HG03025 (cell line): Measurements from ENCODE around the gene PI4KB.
"Not testable (repeated sequence)": the region's sequence is repeated elsewhere in the genome, so short reads cannot be mapped to it uniquely, and the experiment has no call there.

Experiments
- ATAC-seq: cut with Tn5 transposase; IDR thresholded peaks from one replicate; pipeline ENCODE4 v1.9.1; 2021; ENCODE audit warnings: mild to moderate bottlenecking, moderate library complexity; ENCODE audit not compliant: unreplicated experiment, low FRiP score

PI4KB gene

GRCh38 chr1:151327223-151327902 is at the start of gene PI4KB:
Gene PI4KB (minus strand): TSS chr1:151327416. CDS start chr1:151316481, 10,935 bp downstream.
- ATAC-seq, result peak; percentile 69

GRCh38 chr1:151373196-151373595 is 46.0 kb upstream of the PI4KB start:
- ATAC-seq, result no peak

GRCh38 chr1:151372058-151372934 is 45.1 kb upstream of the PI4KB start, which contains the start of gene SELENBP1:
Gene SELENBP1 (minus strand): TSS chr1:151372705. CDS start chr1:151372641, 64 bp downstream.
- ATAC-seq, result no peak

GRCh38 chr1:151371370-151372057 is 44.3 kb upstream of the PI4KB start:
- no peak for ATAC-seq

GRCh38 chr1:151370211-151370911 is 43.1 kb upstream of the PI4KB start:
- no peak for ATAC-seq

GRCh38 chr1:151369621-151370048 is 42.4 kb upstream of the PI4KB start:
- no peak for ATAC-seq

- ATAC-seq, result no peak
Observed at GRCh38 chr1:151369302-151369610, 42.0 kb upstream of the PI4KB start.

- ATAC-seq, result no peak
Observed at GRCh38 chr1:151368393-151369301, 41.4 kb upstream of the PI4KB start.

- ATAC-seq, result no peak
Observed at GRCh38 chr1:151367658-151368392, 40.6 kb upstream of the PI4KB start.

GRCh38 chr1:151364996-151365395 is 37.8 kb upstream of the PI4KB start:
- no peak for ATAC-seq

- no peak for ATAC-seq
Observed at GRCh38 chr1:151362308-151363155, 35.3 kb upstream of the PI4KB start.

GRCh38 chr1:151361883-151362282 is 34.7 kb upstream of the PI4KB start:
- ATAC-seq, result no peak

- ATAC-seq, result no peak
Observed at GRCh38 chr1:151356696-151357095, 29.5 kb upstream of the PI4KB start.

- ATAC-seq, result no peak
Observed at GRCh38 chr1:151352021-151352718, 25.0 kb upstream of the PI4KB start.

GRCh38 chr1:151350323-151350722 is 23.1 kb upstream of the PI4KB start:
- ATAC-seq, result not testable (repeated sequence)

GRCh38 chr1:151347523-151348246 is 20.5 kb upstream of the PI4KB start:
- no peak for ATAC-seq
